H1 (cell line): ENCODE data around the gene AKR7A2. TPM values are rescaled to one million over a fixed set of nuclear protein-coding genes. Genes with fewer than 3 reads are reported as not detected.

ENCODE experiments used
- CTCF ChIA-PET: fragments of 300-600 bp; sonication (Branson Sonifier 250); formaldehyde crosslinking; loops from one replicate; lab custom pipeline; 2021; ENCODE audit not compliant: partially characterized antibody; lab: Charles Lee
- POLR2A ChIA-PET: fragments of 300-600 bp; sonication (Branson Sonifier 250); formaldehyde crosslinking; loops from one replicate; lab custom pipeline; 2021; ENCODE audit warnings: inconsistent platforms; ENCODE audit not compliant: partially characterized antibody; lab: Charles Lee
- DNase-seq, 2 experiments: peaks; one replicate each; pipeline versions ENCODE4 v3.0.0 to v3.0.0-alpha.2; 2010 to 2022; ENCODE audit warnings: low spot score in 2 of 2, low read depth in 1 of 2, mixed read lengths in 1 of 2
- FAIRE-seq: peaks from 2 replicates; lab custom pipeline; 2011; peaks lifted over from hg19 to GRCh38; lab: Jason Lieb, UNC
- H2AFZ ChIP-seq: 2 replicates; pipeline ENCODE4 v1.8.1; 2012; ENCODE audit warnings: low read length, inconsistent platforms
- H2AK5ac ChIP-seq: 2 replicates; pipeline ENCODE4 v1.6.1; 2013; ENCODE audit warnings: low read depth, low read length
- H2BK120ac ChIP-seq: replicated peaks from 2 replicates; pipeline ENCODE3; 2013; ENCODE audit warnings: low read depth, low read length, inconsistent platforms
- H2BK12ac ChIP-seq: 2 replicates; pipeline ENCODE4 v1.6.1; 2013; ENCODE audit warnings: low read depth, low read length
- H2BK15ac ChIP-seq: 2 replicates; pipeline ENCODE4 v1.6.1; 2013; ENCODE audit warnings: low read length
- H2BK20ac ChIP-seq: 2 replicates; pipeline ENCODE4 v1.6.1; 2013; ENCODE audit warnings: low read length
- H2BK5ac ChIP-seq: 2 replicates; pipeline ENCODE4 v1.6.1; 2013; ENCODE audit warnings: low read depth, low read length
- H3K14ac ChIP-seq: 2 replicates; pipeline ENCODE4 v1.6.1; 2013; ENCODE audit warnings: inconsistent platforms; ENCODE audit not compliant: insufficient read length
- H3K18ac ChIP-seq: 2 replicates; pipeline ENCODE4 v1.6.1; 2013; ENCODE audit warnings: low read length; ENCODE audit errors: extremely low read depth
- H3K23ac ChIP-seq: 2 replicates; pipeline ENCODE4 v1.6.1; 2013; ENCODE audit warnings: inconsistent platforms; ENCODE audit not compliant: insufficient read length
- H3K23me2 ChIP-seq: 2 replicates; pipeline ENCODE4 v1.6.1; 2013; ENCODE audit warnings: low read depth, low read length
- H3K27ac ChIP-seq: 2 replicates; pipeline ENCODE4 v1.6.1; 2011; ENCODE audit warnings: low read depth, low read length, inconsistent platforms
- H3K27me3 ChIP-seq, 4 experiments: replicated peaks in 1 of 4; 1 replicate in 1 of 4; 2 replicates in 3 of 4; pipeline versions ENCODE4 v1.6.1 to v1.8.1; 2011 to 2013; ENCODE audit warnings: low read length in 3 of 4, mild to moderate bottlenecking in 3 of 4, inconsistent platforms in 2 of 4, mixed read lengths in 2 of 4, moderate library complexity in 1 of 4; ENCODE audit not compliant: control insufficient read depth in 3 of 4, insufficient read depth in 3 of 4; ENCODE audit errors: extremely low read depth in 1 of 4
- H3K36me3 ChIP-seq, 4 experiments: 2 replicates each; pipeline versions ENCODE4 v1.6.1 to v1.8.1; 2011 to 2013; ENCODE audit warnings: mild to moderate bottlenecking in 4 of 4, low read length in 3 of 4, moderate library complexity in 2 of 4, control low read depth in 1 of 4, inconsistent platforms in 1 of 4; ENCODE audit not compliant: insufficient read depth in 4 of 4, control insufficient read depth in 2 of 4
- H3K4ac ChIP-seq: replicated peaks from 2 replicates; pipeline ENCODE3; 2013; ENCODE audit warnings: low read length, low read depth, mixed read lengths, inconsistent platforms; ENCODE audit not compliant: insufficient read length
- H3K4me1 ChIP-seq, 4 experiments: replicated peaks in 1 of 4; 1 replicate in 1 of 4; 2 replicates in 3 of 4; pipeline versions ENCODE4 v1.6.1 to v1.8.1; 2011 to 2013; ENCODE audit warnings: low read length in 3 of 4, inconsistent platforms in 2 of 4, mixed read lengths in 1 of 4; ENCODE audit not compliant: insufficient read depth in 4 of 4, control insufficient read depth in 3 of 4
- H3K4me2 ChIP-seq, 2 experiments: 2 replicates each; pipeline versions ENCODE4 v1.6.1 to v1.8.1; 2011 to 2013; ENCODE audit warnings: low read depth in 2 of 2, low read length in 2 of 2, control low read depth in 1 of 2, inconsistent platforms in 1 of 2, mild to moderate bottlenecking in 1 of 2; ENCODE audit not compliant: insufficient read depth in 1 of 2
- H3K4me3 ChIP-seq, 4 experiments: fragments of 200-600, 300-600 bp in 1 of 4; sonication (generic), shearing (Covaris generic), sonication (Bioruptor Twin) in 1 of 4; 2 replicates each; pipeline versions ENCODE4 v1.5.1 to v1.8.1; 2011 to 2016; ENCODE audit warnings: low read length in 4 of 4, low read depth in 3 of 4, control low read depth in 2 of 4, inconsistent platforms in 2 of 4, mild to moderate bottlenecking in 2 of 4, mixed read lengths in 1 of 4, moderate library complexity in 1 of 4; ENCODE audit not compliant: insufficient read depth in 2 of 4; ENCODE audit errors: extremely low read depth in 1 of 4
- H3K56ac ChIP-seq: replicated peaks from 2 replicates; pipeline ENCODE3; 2013; ENCODE audit warnings: low read depth, mild to moderate bottlenecking, mixed read lengths, low read length, inconsistent platforms; ENCODE audit not compliant: insufficient read length
- H3K79me1 ChIP-seq: 2 replicates; pipeline ENCODE4 v1.6.1; 2013; ENCODE audit warnings: low read depth, low read length, control low read depth
- H3K79me2 ChIP-seq, 2 experiments: 2 replicates each; pipeline versions ENCODE4 v1.6.1 to v1.8.1; 2012 to 2013; ENCODE audit warnings: low read length in 2 of 2, mild to moderate bottlenecking in 2 of 2, inconsistent platforms in 1 of 2; ENCODE audit not compliant: insufficient read depth in 2 of 2, control insufficient read depth in 1 of 2
- H3K9ac ChIP-seq, 4 experiments: replicated peaks in 1 of 4; 1 replicate in 1 of 4; 2 replicates in 3 of 4; pipeline versions ENCODE4 v1.6.1 to v1.8.1; 2011 to 2013; ENCODE audit warnings: low read depth in 3 of 4, low read length in 3 of 4, control low read depth in 2 of 4, mild to moderate bottlenecking in 2 of 4, moderate library complexity in 2 of 4, inconsistent platforms in 1 of 4; ENCODE audit errors: extremely low read depth in 1 of 4
- H3K9me3 ChIP-seq, 2 experiments: 2 replicates each; pipeline versions ENCODE4 v1.6.1 to v1.8.1; 2012 to 2013; ENCODE audit warnings: mild to moderate bottlenecking in 2 of 2, moderate library complexity in 2 of 2, control low read depth in 1 of 2, inconsistent platforms in 1 of 2, low read depth in 1 of 2, low read length in 1 of 2, mixed read lengths in 1 of 2; ENCODE audit not compliant: insufficient read depth in 2 of 2
- H4K20me1 ChIP-seq, 2 experiments: replicated peaks in 1 of 2; 2 replicates each; pipeline versions ENCODE3 to v1.8.1; 2011 to 2013; ENCODE audit warnings: inconsistent platforms in 2 of 2, low read length in 2 of 2, mild to moderate bottlenecking in 1 of 2; ENCODE audit not compliant: insufficient read depth in 2 of 2, control insufficient read depth in 1 of 2
- H4K5ac ChIP-seq: 2 replicates; pipeline ENCODE4 v1.6.1; 2013; ENCODE audit warnings: low read length, low read depth, mixed read lengths, inconsistent platforms; ENCODE audit not compliant: insufficient read length
- H4K8ac ChIP-seq: 2 replicates; pipeline ENCODE4 v1.8.0; 2013; ENCODE audit warnings: mild to moderate bottlenecking, moderate library complexity, low read length, inconsistent platforms; ENCODE audit not compliant: insufficient read depth; ENCODE audit errors: extremely low read depth
- H4K91ac ChIP-seq: replicated peaks from 2 replicates; pipeline ENCODE3; 2013; ENCODE audit warnings: low read length, mixed read lengths, inconsistent platforms; ENCODE audit not compliant: insufficient read length
- ATF2 ChIP-seq: IDR thresholded peaks from 2 replicates; pipeline ENCODE4 v1.6.1; 2012; ENCODE audit warnings: low read length, inconsistent platforms
- CTCF ChIP-seq, 3 experiments: IDR thresholded peaks; 1 replicate in 2 of 3; 2 replicates in 1 of 3; pipeline versions ENCODE4 v1.5.1 to v1.6.1; 2011; ENCODE audit warnings: low read length in 3 of 3, mild to moderate bottlenecking in 3 of 3, inconsistent platforms in 2 of 3, low read depth in 1 of 3, moderate library complexity in 1 of 3; ENCODE audit not compliant: insufficient read depth in 1 of 3; ENCODE audit errors: control extremely low read depth in 1 of 3
- EP300 ChIP-seq, 2 experiments: IDR thresholded peaks; 1 replicate in 1 of 2; 2 replicates in 1 of 2; pipeline ENCODE4 v1.6.1; 2011 to 2012; ENCODE audit warnings: low read depth in 2 of 2, low read length in 2 of 2, mild to moderate bottlenecking in 2 of 2, borderline replicate concordance in 1 of 2, inconsistent platforms in 1 of 2, moderate library complexity in 1 of 2
- FOSL1 ChIP-seq: IDR thresholded peaks from 2 replicates; pipeline ENCODE4 v1.6.1; 2011; ENCODE audit warnings: mild to moderate bottlenecking, low read depth, low read length, moderate library complexity; ENCODE audit not compliant: insufficient read depth
- RAD21 ChIP-seq, 2 experiments: IDR thresholded peaks in 1 of 2; conservative IDR thresholded peaks in 1 of 2; 2 replicates each; pipeline ENCODE4 v1.6.1; 2011; ENCODE audit warnings: low read depth in 2 of 2, low read length in 2 of 2, improper control_type of control experiment in 1 of 2, inconsistent platforms in 1 of 2, mild to moderate bottlenecking in 1 of 2, moderate library complexity in 1 of 2
- SIN3A ChIP-seq, 2 experiments: IDR thresholded peaks in 1 of 2; conservative IDR thresholded peaks in 1 of 2; 2 replicates each; pipeline ENCODE4 v1.6.1; 2011 to 2012; ENCODE audit warnings: low read length in 2 of 2, improper control_type of control experiment in 1 of 2, low read depth in 1 of 2, mild to moderate bottlenecking in 1 of 2
- WGBS, 2 experiments: shearing (Covaris generic) in 1 of 2; methylation state at CpG; one replicate each; pipeline versions ENCODE4 v1.1.6 to v1.1.7; 2013 to 2015; ENCODE audit warnings: low lambda C conversion rate in 2 of 2, mixed read lengths in 2 of 2, inconsistent platforms in 1 of 2, low coverage in 1 of 2, missing lambda C conversion rate in 1 of 2; ENCODE audit not compliant: insufficient replicate concordance in 2 of 2, insufficient coverage in 1 of 2, insufficient read length in 1 of 2; ENCODE audit errors: extremely low coverage in 1 of 2, missing lambda C conversion rate in 1 of 2; 5-methylcytosine and 5-hydroxymethylcytosine counted together
- polyA plus RNA-seq, 7 experiments: library from polyadenylated mRNA; depleted of rRNA in 3 of 7; stranded (reverse) in 5 of 7; unstranded in 2 of 7; fragments of >200 nt in 5 of 7; fragments of 200-250 nt in 2 of 7; gene quantifications; 1 replicate in 5 of 7; 2 replicates in 1 of 7; 4 replicates in 1 of 7; pipeline versions ENCODE4 v1.2.1 to v1.2.3, GENCODE V29; 2011 to 2013; ENCODE audit warnings: missing spikeins in 2 of 7, mixed read lengths in 2 of 7
- total RNA-seq: library from RNA; stranded (reverse); fragmentation: NEBNext Ultra II Directional; extraction: Animal tissue kit (Norgen Biotek cat#: 25700); gene quantifications from 2 replicates; pipeline ENCODE4 v1.2.1, GENCODE V29; 2021

Gene AKR7A2
- total and polyA plus RNA-seq, 2 of the 8 experiments (the other 6 are each of a cell fraction or from before 2014, with no cell fraction given) = 32.0 to 48.3 TPM

GRCh38 chr1:19287436-19288185 is 24.3 kb downstream of the AKR7A2 start:
- Histone ChIP-seq H3K56ac (no peak overlapping the region), H3K27me3 (peaks cover 8 to 26% (median 20%) of the 10 kb centered on the region in 4 experiments), H2BK15ac (no peak overlapping the region), H2BK120ac (no peak overlapping the region), H3K9me3 (no peaks in the 10 kb centered on the region), H4K20me1 (peaks cover 0 to 3% of the 10 kb centered on the region in 2 experiments), H2AK5ac (no peak overlapping the region), H2AFZ (no peak overlapping the region), H3K4ac (no peak overlapping the region), H3K23me2 (peaks cover 4% of the 10 kb centered on the region), H3K18ac (no peak overlapping the region), H3K79me2 (no peaks in the 10 kb centered on the region), H3K4me1 (no peaks in the 10 kb centered on the region), H4K5ac (no peak overlapping the region), H3K36me3 (no peaks in the 10 kb centered on the region), H3K4me2 (no peak overlapping the region), H3K4me3 (no peak overlapping the region), H2BK20ac (no peak overlapping the region), H3K23ac (no peak overlapping the region), H3K14ac (no peak overlapping the region), H2BK12ac (0 out of 2 replicates have a peak overlapping the region, but pooled peaks have one; percentile 3), H2BK5ac (no peak overlapping the region), H3K79me1 (no peaks in the 10 kb centered on the region), H3K27ac (no peak overlapping the region), H4K8ac (no peak overlapping the region), H3K9ac (no peak overlapping the region), H4K91ac (no peak overlapping the region)
- FAIRE-seq = no peak
- DNase-seq = no peak
- 85% methylated on average over 13 of the region's 13 CpGs; no CpG with 5 or more reads in 1 of the 2 experiments for WGBS, 2 experiments
- ChIA-PET POLR2A (interaction anchor here (0.5 to 1.8 kb wide), 7 partner anchors 10 to 303 kb away, joined by 3 to 7 read pairs (median 3); partner anchors contain the start of genes EMC1 and MRTO4), CTCF (interaction anchor here (0.6 to 1.3 kb wide), 3 partner anchors 24 to 614 kb away, joined by 3 read pairs; no protein-coding TSS in a partner anchor)
- TF ChIP-seq ATF2 (no peak), RAD21 (IDR thresholded peaks at IDR 0.05 in 1 of 2, conservative IDR thresholded peaks at IDR 0.05 in 1 of 2; ENCODE audit: low read depth in 2 of 2, low read length in 2 of 2) (no peak), FOSL1 (no peak), CTCF (IDR thresholded peaks at IDR 0.05; ENCODE audit: control extremely low read depth in 1 of 3, insufficient read depth in 1 of 3, low read depth in 1 of 3, low read length in 3 of 3) (no peak), SIN3A (conservative IDR thresholded peaks at IDR 0.05 in 1 of 2, IDR thresholded peaks at IDR 0.05 in 1 of 2; ENCODE audit: low read depth in 1 of 2, low read length in 2 of 2) (no peak), EP300 (IDR thresholded peaks at IDR 0.05; ENCODE audit: borderline replicate concordance in 1 of 2, low read depth in 2 of 2, low read length in 2 of 2) (no peak)
